Fibroblast of lung (primary cell): ENCODE measurements around the gene PLEKHA6. TPM values are rescaled to one million over a fixed set of nuclear protein-coding genes. Genes with fewer than 3 reads are reported as not detected.

Experiments
- DNase-seq, 2 donors: peaks; one replicate each; pipeline versions ENCODE4 v3.0.0 to v3.0.0-alpha.2; 2010; ENCODE audit warnings: low read depth in 2 of 2
- H2AFZ ChIP-seq: 2 replicates; pipeline ENCODE4 v1.5.1; 2012; ENCODE audit warnings: low read length, control low read depth, inconsistent platforms
- H3K27ac ChIP-seq: 2 replicates; pipeline ENCODE4 v1.5.1; 2011; ENCODE audit warnings: low read length, control low read depth; ENCODE audit not compliant: insufficient read depth
- H3K27me3 ChIP-seq: 2 replicates; pipeline ENCODE4 v1.5.1; 2011; ENCODE audit warnings: mild to moderate bottlenecking, low read length; ENCODE audit not compliant: control insufficient read depth, insufficient read depth
- H3K36me3 ChIP-seq: 2 replicates; pipeline ENCODE4 v1.5.1; 2011; ENCODE audit warnings: low read length; ENCODE audit not compliant: control insufficient read depth, insufficient read depth
- H3K4me1 ChIP-seq: 2 replicates; pipeline ENCODE4 v1.5.1; 2011; ENCODE audit warnings: low read length; ENCODE audit not compliant: control insufficient read depth, insufficient read depth; ENCODE audit errors: extremely low read depth
- H3K4me2 ChIP-seq: 2 replicates; pipeline ENCODE4 v1.5.1; 2011; ENCODE audit warnings: low read length, control low read depth; ENCODE audit not compliant: insufficient read depth; ENCODE audit errors: extremely low read depth
- H3K4me3 ChIP-seq, 4 experiments: fragments of 200-600 bp in 1 of 4; sonication (generic) in 1 of 4; replicated peaks in 1 of 4; 2 replicates each; pipeline ENCODE4 v1.5.1; 2011 to 2016; ENCODE audit warnings: low read length in 4 of 4, low read depth in 3 of 4, mild to moderate bottlenecking in 3 of 4, control low read depth in 2 of 4, inconsistent platforms in 1 of 4, mixed read lengths in 1 of 4; ENCODE audit not compliant: insufficient read depth in 1 of 4; ENCODE audit errors: control extremely low read depth in 1 of 4
- H3K79me2 ChIP-seq: 2 replicates; pipeline ENCODE4 v1.5.1; 2012; ENCODE audit warnings: mild to moderate bottlenecking, low read length, inconsistent platforms; ENCODE audit not compliant: control insufficient read depth, insufficient read depth
- H3K9ac ChIP-seq: 2 replicates; pipeline ENCODE4 v1.5.1; 2011; ENCODE audit warnings: mild to moderate bottlenecking, low read length, control low read depth; ENCODE audit not compliant: insufficient read depth
- H3K9me3 ChIP-seq: 2 replicates; pipeline ENCODE4 v1.5.1; 2012; ENCODE audit warnings: low read depth, low read length; ENCODE audit not compliant: control insufficient read depth, insufficient read depth
- H4K20me1 ChIP-seq: 2 replicates; pipeline ENCODE4 v1.5.1; 2011; ENCODE audit warnings: low read length; ENCODE audit not compliant: control insufficient read depth, insufficient read depth; ENCODE audit errors: extremely low read depth
- EZH2 ChIP-seq: IDR thresholded peaks from 2 replicates; pipeline ENCODE4 v1.5.1; 2012; ENCODE audit warnings: low read length, control low read depth, mild to moderate bottlenecking; ENCODE audit errors: missing control alignments
- polyA plus RNA-seq, 2 donors: library from polyadenylated mRNA; depleted of rRNA in 1 of 2; stranded (reverse) in 1 of 2; unstranded in 1 of 2; fragments of >200 nt; gene quantifications; 2 replicates each; pipeline ENCODE4 v1.2.1, GENCODE V29; 2011 to 2012; ENCODE audit warnings: missing spikeins in 1 of 2
- total RNA-seq: library from RNA; depleted of rRNA; stranded (reverse); fragments of >200 nt; gene quantifications from 2 replicates; pipeline ENCODE4 v1.2.1, GENCODE V29; 2014
- TF ChIP-seq, protein P1 (sequence below), 2 donors: IDR thresholded peaks in 1 of 2; conservative IDR thresholded peaks in 1 of 2; 1 replicate in 1 of 2; 2 replicates in 1 of 2; pipeline ENCODE4 v1.5.1; 2011 to 2012; ENCODE audit warnings: low read length in 2 of 2, control low read depth in 1 of 2, inconsistent platforms in 1 of 2, low read depth in 1 of 2, mild to moderate bottlenecking in 1 of 2

The PLEKHA6 gene
- total and polyA plus RNA-seq, 2 donors (not counting 1 experiment from before 2014, with no cell fraction given), result 3.8 to 4.3 TPM

DNA sequence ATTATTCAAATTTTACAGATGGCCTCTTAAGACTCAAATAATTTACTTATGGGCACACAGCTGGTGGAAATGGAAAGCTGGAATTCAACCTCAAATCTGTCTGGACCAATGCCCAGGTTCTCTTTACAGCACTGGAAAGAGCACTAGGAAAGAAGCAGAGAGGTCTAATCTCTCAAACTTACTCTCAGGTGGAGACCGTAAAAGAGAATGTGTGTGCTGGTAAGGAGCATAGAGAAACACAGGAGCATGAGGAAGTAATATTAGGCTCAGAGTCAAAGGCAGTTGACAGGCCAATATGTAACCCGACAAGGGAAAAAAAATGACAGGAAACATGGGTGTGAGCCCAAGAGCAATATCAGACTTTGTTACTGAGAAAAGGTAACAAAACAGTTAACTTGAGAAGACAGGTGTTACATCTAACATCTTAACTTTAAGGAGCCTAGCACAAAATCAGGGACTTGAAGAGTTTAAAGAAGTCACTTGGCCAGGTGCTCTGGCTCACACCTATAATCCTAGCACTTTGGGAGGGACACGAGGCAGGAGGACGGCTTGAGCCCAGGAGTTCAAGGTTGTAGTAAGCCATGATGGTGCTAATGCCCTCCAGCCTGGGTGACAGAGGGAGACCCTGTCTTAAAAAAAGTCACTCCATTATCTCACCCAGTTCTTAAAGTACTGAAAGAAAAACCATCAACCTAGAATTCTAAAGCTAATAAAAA is 31.2 kb upstream of the PLEKHA6 start:
- TF ChIP-seq, protein P1, sequence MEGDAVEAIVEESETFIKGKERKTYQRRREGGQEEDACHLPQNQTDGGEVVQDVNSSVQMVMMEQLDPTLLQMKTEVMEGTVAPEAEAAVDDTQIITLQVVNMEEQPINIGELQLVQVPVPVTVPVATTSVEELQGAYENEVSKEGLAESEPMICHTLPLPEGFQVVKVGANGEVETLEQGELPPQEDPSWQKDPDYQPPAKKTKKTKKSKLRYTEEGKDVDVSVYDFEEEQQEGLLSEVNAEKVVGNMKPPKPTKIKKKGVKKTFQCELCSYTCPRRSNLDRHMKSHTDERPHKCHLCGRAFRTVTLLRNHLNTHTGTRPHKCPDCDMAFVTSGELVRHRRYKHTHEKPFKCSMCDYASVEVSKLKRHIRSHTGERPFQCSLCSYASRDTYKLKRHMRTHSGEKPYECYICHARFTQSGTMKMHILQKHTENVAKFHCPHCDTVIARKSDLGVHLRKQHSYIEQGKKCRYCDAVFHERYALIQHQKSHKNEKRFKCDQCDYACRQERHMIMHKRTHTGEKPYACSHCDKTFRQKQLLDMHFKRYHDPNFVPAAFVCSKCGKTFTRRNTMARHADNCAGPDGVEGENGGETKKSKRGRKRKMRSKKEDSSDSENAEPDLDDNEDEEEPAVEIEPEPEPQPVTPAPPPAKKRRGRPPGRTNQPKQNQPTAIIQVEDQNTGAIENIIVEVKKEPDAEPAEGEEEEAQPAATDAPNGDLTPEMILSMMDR (conservative IDR thresholded peaks at IDR 0.05 in 1 of 2, IDR thresholded peaks at IDR 0.05 in 1 of 2; ENCODE audit: low read depth in 1 of 2, low read length in 2 of 2), result no peak
- no peak for TF ChIP-seq EZH2
- Histone ChIP-seq H3K4me2 (no peak overlapping the region), H3K79me2 (no peaks in the 10 kb centered on the region), H3K9ac (no peak overlapping the region), H3K9me3 (no peaks in the 10 kb centered on the region), H4K20me1 (no peaks in the 10 kb centered on the region), H3K27me3 (peaks cover 4% of the 10 kb centered on the region), H3K27ac (no peak overlapping the region), H3K36me3 (no peaks in the 10 kb centered on the region), H3K4me3 (no peak overlapping the region), H2AFZ (no peak overlapping the region), H3K4me1 (no peaks in the 10 kb centered on the region)
- peak; percentile 24 for DNase-seq

DNA sequence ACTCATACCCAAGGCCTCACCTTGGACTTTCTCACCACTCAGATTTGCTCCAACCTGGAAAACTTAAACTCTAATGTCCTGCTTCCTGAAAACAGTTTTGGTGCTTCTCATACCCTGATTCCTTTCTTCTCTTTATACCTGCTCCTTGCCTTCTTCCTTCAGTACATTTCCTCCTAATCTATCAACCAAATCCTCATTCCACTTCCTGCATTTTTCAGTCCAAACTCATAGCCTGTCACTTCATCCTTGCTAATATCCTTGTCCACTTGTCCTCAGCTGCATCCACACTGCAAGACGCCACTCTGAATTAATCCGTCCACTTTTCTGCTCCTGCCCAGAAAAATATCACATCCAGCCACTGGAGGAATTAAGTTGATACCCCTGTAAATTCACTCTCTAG is 26.0 kb upstream of the PLEKHA6 start:
- Histone ChIP-seq H3K4me2 (no peak overlapping the region), H3K27me3 (peaks cover 7% of the 10 kb centered on the region), H2AFZ (no peak overlapping the region), H3K4me1 (no peaks in the 10 kb centered on the region), H3K27ac (no peak overlapping the region), H3K36me3 (no peaks in the 10 kb centered on the region), H4K20me1 (no peaks in the 10 kb centered on the region), H3K79me2 (no peaks in the 10 kb centered on the region), H3K9me3 (no peaks in the 10 kb centered on the region), H3K9ac (no peak overlapping the region), H3K4me3 (no peak overlapping the region)
- TF ChIP-seq EZH2, result no peak
- TF ChIP-seq, protein P1 (conservative IDR thresholded peaks at IDR 0.05 in 1 of 2, IDR thresholded peaks at IDR 0.05 in 1 of 2; ENCODE audit: low read depth in 1 of 2, low read length in 2 of 2), result no peak
- DNase-seq, result no peak

DNA sequence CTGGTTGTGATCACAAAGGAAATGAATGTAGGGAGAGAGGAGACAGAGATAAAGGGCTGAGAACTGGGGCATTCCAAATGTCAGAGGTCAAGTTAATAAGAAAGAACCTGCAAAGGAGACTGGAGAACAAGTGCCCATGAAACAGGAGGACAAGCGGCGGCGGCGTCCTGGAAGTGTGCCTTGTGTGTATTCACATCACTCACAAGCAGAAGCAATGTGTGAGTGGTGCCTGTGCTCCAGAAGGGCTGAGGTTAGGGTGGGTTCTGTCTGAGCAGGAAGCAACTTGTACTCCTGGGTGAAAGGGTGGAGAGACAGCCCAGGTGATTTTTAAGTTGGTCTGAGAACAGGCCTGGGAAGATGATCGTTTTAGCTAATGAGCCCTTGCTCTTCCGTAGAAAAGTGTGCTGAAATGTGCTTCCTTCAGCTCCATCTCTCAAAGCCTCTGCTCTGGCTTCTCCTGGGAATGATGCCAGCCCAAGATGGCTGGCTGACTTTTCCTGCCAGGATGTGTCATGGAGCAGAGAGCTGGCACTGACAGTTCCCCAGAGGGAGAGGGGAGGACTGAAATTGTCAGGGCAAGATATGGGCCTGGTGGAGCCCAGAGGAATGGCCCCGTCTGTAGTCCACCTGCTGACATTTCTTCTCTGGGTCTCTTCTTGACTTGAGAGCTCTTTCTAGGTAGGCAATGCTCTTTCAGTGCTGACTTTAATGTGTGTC is 25.1 kb upstream of the PLEKHA6 start:
- TF ChIP-seq, protein P1 (conservative IDR thresholded peaks at IDR 0.05 in 1 of 2, IDR thresholded peaks at IDR 0.05 in 1 of 2; ENCODE audit: low read depth in 1 of 2, low read length in 2 of 2), result no peak
- TF ChIP-seq EZH2, result no peak
- Histone ChIP-seq H2AFZ (no peak overlapping the region), H3K79me2 (no peaks in the 10 kb centered on the region), H3K36me3 (no peaks in the 10 kb centered on the region), H4K20me1 (no peaks in the 10 kb centered on the region), H3K9ac (no peak overlapping the region), H3K4me3 (no peak overlapping the region), H3K4me2 (no peak overlapping the region), H3K9me3 (no peaks in the 10 kb centered on the region), H3K4me1 (no peaks in the 10 kb centered on the region), H3K27ac (no peak overlapping the region), H3K27me3 (peaks cover 12% of the 10 kb centered on the region)
- DNase-seq, result peak; percentile 45 to 49
